Measurements from ENCODE around the gene DQX1. TPM values are rescaled to one million over a fixed set of nuclear protein-coding genes. Genes with fewer than 3 reads are reported as not detected.
A peak's percentile ranks its signal among the peaks of the same experiment; 100 is the strongest.

Gene DQX1
- total RNA-seq, 1 experiment from 2014 or later = 1.3 TPM

DNA sequence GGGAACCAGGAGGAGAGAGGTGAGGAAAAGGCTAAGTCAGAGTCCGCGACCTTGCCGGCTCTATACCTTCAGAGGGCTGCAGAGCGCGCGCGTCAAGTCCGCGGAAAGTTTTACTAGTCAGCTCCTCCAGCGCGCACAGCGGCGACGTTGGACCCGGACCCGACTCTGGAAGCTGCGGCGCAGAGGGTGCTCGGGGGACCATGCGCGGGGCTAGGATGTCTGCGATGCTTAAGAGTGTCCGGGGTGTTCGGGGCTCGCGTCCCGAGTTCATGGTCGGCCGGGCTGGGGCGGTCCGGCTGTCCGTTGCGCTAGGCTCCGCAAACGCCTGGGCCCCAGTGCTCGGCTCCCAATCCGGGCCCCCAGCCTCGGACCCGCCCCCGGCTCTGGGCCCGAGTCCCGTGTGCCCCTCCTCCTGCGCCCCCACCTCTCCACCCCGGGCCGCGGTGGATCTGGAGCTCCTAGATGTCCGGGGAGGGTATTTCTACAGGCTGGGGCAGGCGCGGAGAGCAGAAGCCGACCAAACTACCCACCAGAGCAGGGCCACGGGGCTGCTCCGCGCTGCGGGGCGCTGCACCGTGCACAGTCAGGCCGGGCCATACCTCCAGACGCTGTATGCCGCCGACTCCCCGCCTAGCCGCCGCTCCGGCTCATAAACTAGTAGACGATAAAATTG lies 26.6 kb downstream of the DQX1 start, which contains the start of gene LBX2 (continued):
- TF ChIP-seq OVOL2 (CRISPR knock-in tag; IDR thresholded peaks at IDR 0.05; ENCODE audit: borderline replicate concordance) (no peak), SMAD3 (CRISPR knock-in tag; IDR thresholded peaks at IDR 0.05; ENCODE audit: borderline replicate concordance) (no peak), NR2C2 (CRISPR knock-in tag; IDR thresholded peaks at IDR 0.05) (no peak), ZNF396 (CRISPR knock-in tag; IDR thresholded peaks at IDR 0.05; ENCODE audit: borderline replicate concordance) (no peak), FOXP1 (CRISPR knock-in tag; IDR thresholded peaks at IDR 0.05; ENCODE audit: borderline replicate concordance) (peak; percentile 52; the same call in 1 of the 2 replicates), ZNF121 (CRISPR knock-in tag; IDR thresholded peaks at IDR 0.05) (peak; percentile 93), NFYB (CRISPR knock-in tag; conservative IDR thresholded peaks at IDR 0.05; ENCODE audit: low read depth) (no peak), PRRX2 (CRISPR knock-in tag; IDR thresholded peaks at IDR 0.05) (no peak), MXD4 (CRISPR knock-in tag; IDR thresholded peaks at IDR 0.05; ENCODE audit: borderline replicate concordance) (no peak), ZNF671 (CRISPR knock-in tag; IDR thresholded peaks at IDR 0.05) (no peak), NR1H2 (CRISPR knock-in tag; IDR thresholded peaks at IDR 0.05) (no peak), MYBL2 (CRISPR knock-in tag; IDR thresholded peaks at IDR 0.05) (peak; percentile 14; the same call in 1 of the 2 replicates), ELF4 (CRISPR knock-in tag; IDR thresholded peaks at IDR 0.05; ENCODE audit: low read depth) (no peak), HMGA2 (CRISPR knock-in tag; IDR thresholded peaks at IDR 0.05) (no peak), GTF2I (CRISPR knock-in tag; conservative IDR thresholded peaks at IDR 0.05) (no peak), FOXK1 (CRISPR knock-in tag; IDR thresholded peaks at IDR 0.05) (0 out of 2 replicates have a peak, but pooled peaks have one; percentile 14), ZNF416 (CRISPR knock-in tag; IDR thresholded peaks at IDR 0.05) (no peak), TP53 (CRISPR knock-in tag; IDR thresholded peaks at IDR 0.05) (0 out of 2 replicates have a peak, but pooled peaks have one; percentile 30)
- TF ChIP-seq, protein P1, sequence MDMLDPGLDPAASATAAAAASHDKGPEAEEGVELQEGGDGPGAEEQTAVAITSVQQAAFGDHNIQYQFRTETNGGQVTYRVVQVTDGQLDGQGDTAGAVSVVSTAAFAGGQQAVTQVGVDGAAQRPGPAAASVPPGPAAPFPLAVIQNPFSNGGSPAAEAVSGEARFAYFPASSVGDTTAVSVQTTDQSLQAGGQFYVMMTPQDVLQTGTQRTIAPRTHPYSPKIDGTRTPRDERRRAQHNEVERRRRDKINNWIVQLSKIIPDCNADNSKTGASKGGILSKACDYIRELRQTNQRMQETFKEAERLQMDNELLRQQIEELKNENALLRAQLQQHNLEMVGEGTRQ (CRISPR knock-in tag; IDR thresholded peaks at IDR 0.05) = no peak; the same call in 1 of the 2 replicates
- TF ChIP-seq, protein P2, sequence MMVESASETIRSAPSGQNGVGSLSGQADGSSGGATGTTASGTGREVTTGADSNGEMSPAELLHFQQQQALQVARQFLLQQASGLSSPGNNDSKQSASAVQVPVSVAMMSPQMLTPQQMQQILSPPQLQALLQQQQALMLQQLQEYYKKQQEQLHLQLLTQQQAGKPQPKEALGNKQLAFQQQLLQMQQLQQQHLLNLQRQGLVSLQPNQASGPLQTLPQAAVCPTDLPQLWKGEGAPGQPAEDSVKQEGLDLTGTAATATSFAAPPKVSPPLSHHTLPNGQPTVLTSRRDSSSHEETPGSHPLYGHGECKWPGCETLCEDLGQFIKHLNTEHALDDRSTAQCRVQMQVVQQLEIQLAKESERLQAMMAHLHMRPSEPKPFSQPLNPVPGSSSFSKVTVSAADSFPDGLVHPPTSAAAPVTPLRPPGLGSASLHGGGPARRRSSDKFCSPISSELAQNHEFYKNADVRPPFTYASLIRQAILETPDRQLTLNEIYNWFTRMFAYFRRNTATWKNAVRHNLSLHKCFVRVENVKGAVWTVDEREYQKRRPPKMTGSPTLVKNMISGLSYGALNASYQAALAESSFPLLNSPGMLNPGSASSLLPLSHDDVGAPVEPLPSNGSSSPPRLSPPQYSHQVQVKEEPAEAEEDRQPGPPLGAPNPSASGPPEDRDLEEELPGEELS (CRISPR knock-in tag; IDR thresholded peaks at IDR 0.05) = no peak; the same call in 1 of the 2 replicates
- TF ChIP-seq, protein P3, sequence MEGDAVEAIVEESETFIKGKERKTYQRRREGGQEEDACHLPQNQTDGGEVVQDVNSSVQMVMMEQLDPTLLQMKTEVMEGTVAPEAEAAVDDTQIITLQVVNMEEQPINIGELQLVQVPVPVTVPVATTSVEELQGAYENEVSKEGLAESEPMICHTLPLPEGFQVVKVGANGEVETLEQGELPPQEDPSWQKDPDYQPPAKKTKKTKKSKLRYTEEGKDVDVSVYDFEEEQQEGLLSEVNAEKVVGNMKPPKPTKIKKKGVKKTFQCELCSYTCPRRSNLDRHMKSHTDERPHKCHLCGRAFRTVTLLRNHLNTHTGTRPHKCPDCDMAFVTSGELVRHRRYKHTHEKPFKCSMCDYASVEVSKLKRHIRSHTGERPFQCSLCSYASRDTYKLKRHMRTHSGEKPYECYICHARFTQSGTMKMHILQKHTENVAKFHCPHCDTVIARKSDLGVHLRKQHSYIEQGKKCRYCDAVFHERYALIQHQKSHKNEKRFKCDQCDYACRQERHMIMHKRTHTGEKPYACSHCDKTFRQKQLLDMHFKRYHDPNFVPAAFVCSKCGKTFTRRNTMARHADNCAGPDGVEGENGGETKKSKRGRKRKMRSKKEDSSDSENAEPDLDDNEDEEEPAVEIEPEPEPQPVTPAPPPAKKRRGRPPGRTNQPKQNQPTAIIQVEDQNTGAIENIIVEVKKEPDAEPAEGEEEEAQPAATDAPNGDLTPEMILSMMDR (IDR thresholded peaks at IDR 0.05) = no peak
- TF ChIP-seq, protein P4, sequence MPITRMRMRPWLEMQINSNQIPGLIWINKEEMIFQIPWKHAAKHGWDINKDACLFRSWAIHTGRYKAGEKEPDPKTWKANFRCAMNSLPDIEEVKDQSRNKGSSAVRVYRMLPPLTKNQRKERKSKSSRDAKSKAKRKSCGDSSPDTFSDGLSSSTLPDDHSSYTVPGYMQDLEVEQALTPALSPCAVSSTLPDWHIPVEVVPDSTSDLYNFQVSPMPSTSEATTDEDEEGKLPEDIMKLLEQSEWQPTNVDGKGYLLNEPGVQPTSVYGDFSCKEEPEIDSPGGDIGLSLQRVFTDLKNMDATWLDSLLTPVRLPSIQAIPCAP (CRISPR knock-in tag; IDR thresholded peaks at IDR 0.05) = no peak
- TF ChIP-seq, protein P5, sequence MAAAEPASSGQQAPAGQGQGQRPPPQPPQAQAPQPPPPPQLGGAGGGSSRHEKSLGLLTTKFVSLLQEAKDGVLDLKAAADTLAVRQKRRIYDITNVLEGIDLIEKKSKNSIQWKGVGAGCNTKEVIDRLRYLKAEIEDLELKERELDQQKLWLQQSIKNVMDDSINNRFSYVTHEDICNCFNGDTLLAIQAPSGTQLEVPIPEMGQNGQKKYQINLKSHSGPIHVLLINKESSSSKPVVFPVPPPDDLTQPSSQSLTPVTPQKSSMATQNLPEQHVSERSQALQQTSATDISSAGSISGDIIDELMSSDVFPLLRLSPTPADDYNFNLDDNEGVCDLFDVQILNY (CRISPR knock-in tag; IDR thresholded peaks at IDR 0.05) = no peak
- TF ChIP-seq, protein P6, sequence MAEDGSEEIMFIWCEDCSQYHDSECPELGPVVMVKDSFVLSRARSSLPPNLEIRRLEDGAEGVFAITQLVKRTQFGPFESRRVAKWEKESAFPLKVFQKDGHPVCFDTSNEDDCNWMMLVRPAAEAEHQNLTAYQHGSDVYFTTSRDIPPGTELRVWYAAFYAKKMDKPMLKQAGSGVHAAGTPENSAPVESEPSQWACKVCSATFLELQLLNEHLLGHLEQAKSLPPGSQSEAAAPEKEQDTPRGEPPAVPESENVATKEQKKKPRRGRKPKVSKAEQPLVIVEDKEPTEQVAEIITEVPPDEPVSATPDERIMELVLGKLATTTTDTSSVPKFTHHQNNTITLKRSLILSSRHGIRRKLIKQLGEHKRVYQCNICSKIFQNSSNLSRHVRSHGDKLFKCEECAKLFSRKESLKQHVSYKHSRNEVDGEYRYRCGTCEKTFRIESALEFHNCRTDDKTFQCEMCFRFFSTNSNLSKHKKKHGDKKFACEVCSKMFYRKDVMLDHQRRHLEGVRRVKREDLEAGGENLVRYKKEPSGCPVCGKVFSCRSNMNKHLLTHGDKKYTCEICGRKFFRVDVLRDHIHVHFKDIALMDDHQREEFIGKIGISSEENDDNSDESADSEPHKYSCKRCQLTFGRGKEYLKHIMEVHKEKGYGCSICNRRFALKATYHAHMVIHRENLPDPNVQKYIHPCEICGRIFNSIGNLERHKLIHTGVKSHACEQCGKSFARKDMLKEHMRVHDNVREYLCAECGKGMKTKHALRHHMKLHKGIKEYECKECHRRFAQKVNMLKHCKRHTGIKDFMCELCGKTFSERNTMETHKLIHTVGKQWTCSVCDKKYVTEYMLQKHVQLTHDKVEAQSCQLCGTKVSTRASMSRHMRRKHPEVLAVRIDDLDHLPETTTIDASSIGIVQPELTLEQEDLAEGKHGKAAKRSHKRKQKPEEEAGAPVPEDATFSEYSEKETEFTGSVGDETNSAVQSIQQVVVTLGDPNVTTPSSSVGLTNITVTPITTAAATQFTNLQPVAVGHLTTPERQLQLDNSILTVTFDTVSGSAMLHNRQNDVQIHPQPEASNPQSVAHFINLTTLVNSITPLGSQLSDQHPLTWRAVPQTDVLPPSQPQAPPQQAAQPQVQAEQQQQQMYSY (CRISPR knock-in tag; IDR thresholded peaks at IDR 0.05) = no peak
- TF ChIP-seq, protein P7, sequence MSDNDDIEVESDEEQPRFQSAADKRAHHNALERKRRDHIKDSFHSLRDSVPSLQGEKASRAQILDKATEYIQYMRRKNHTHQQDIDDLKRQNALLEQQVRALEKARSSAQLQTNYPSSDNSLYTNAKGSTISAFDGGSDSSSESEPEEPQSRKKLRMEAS (CRISPR knock-in tag; IDR thresholded peaks at IDR 0.05) = no peak
- TF ChIP-seq, protein P8, sequence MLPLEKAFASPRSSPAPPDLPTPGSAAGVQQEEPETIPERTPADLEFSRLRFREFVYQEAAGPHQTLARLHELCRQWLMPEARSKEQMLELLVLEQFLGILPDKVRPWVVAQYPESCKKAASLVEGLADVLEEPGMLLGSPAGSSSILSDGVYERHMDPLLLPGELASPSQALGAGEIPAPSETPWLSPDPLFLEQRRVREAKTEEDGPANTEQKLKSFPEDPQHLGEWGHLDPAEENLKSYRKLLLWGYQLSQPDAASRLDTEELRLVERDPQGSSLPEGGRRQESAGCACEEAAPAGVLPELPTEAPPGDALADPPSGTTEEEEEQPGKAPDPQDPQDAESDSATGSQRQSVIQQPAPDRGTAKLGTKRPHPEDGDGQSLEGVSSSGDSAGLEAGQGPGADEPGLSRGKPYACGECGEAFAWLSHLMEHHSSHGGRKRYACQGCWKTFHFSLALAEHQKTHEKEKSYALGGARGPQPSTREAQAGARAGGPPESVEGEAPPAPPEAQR (CRISPR knock-in tag; IDR thresholded peaks at IDR 0.05) = no peak
- TF ChIP-seq, protein P9, sequence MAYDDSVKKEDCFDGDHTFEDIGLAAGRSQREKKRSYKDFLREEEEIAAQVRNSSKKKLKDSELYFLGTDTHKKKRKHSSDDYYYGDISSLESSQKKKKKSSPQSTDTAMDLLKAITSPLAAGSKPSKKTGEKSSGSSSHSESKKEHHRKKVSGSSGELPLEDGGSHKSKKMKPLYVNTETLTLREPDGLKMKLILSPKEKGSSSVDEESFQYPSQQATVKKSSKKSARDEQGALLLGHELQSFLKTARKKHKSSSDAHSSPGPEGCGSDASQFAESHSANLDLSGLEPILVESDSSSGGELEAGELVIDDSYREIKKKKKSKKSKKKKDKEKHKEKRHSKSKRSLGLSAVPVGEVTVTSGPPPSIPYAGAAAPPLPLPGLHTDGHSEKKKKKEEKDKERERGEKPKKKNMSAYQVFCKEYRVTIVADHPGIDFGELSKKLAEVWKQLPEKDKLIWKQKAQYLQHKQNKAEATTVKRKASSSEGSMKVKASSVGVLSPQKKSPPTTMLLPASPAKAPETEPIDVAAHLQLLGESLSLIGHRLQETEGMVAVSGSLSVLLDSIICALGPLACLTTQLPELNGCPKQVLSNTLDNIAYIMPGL (CRISPR knock-in tag; IDR thresholded peaks at IDR 0.05) = no peak

Data from WTC11 (cell line).